Stimulated activated memory B cell treated with anti-CD40 and anti-IgM and Interleukin-4, amounts not matched to agents 10 μg/mL and 1 μg/mL and 100 μg/mL, for 72 hours (primary cell): ENCODE data around the gene PAPPA.
A peak's percentile ranks its signal among the peaks of the same experiment; 100 is the strongest.

Experiments used
- ATAC-seq: fragments of 150-1000 bp; cut with Tn5 transposase; 2 replicates; pipeline ENCODE4 v1.10.0; 2021
- H3K27ac Mint-ChIP-seq: one replicate; pipeline ENCODE4 v1.8.0; 2022; ENCODE audit warnings: mild to moderate bottlenecking, mixed read lengths
- H3K27me3 Mint-ChIP-seq: one replicate; pipeline ENCODE4 v1.8.0; 2022; ENCODE audit warnings: mixed read lengths
- H3K36me3 Mint-ChIP-seq: one replicate; pipeline ENCODE4 v1.8.0; 2022; ENCODE audit warnings: mixed read lengths
- H3K4me1 Mint-ChIP-seq: one replicate; pipeline ENCODE4 v1.8.0; 2022; ENCODE audit warnings: mixed read lengths
- H3K4me3 Mint-ChIP-seq: one replicate; pipeline ENCODE4 v1.8.0; 2022; ENCODE audit warnings: mild to moderate bottlenecking, moderate library complexity, mixed read lengths
- H3K9me3 Mint-ChIP-seq: one replicate; pipeline ENCODE4 v1.8.0; 2022; ENCODE audit warnings: mixed read lengths

Gene PAPPA

DNA sequence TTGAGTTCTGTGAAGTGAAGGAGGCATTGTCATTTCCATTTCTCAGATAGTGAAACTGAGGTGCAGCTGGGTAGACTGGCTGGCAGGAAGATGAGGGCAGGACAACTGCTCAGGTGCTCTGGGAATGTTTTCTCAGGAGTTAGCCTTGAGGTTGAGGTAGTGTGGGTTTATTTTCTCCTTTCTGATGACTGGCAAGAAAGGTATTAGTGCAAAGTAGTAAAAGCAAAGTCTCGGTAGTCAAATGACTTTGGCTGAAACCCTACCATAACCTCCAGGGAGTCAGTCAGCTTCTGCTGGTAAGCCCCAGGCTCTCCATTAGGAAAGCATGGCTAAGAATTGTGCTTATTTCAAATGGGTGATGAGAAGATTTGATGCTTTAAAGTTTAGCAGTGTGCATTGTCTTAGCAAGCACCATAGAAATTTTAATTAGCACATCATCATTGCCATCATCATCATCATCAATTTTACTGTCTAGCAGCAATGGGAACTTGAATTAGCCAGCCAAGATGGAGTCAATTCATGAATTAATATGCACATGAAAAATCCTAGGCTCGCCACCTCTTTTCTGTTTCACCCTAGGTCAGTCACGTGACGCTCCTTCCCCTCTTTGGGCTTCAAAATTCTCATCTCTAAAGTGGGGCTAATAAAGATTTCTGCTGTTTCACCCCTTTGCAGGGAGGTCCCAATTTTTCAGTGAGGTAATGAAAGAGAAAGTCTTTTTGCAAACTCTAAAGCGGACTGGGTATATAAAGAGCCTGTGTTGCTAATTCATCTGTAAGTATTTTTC lies 10.7 kb upstream of the PAPPA start:
- Mint-ChIP-seq H3K4me3 (no peak overlapping the region), H3K27ac (no peak overlapping the region), H3K4me1 (no peaks in the 10 kb centered on the region), H3K9me3 (peaks cover 5% of the 10 kb centered on the region), H3K36me3 (no peaks in the 10 kb centered on the region), H3K27me3 (peaks cover 8% of the 10 kb centered on the region)
- no peak for ATAC-seq

GRCh38 chr9:116144038-116144437 lies 9.6 kb upstream of the PAPPA start:
- no peaks in the 10 kb centered on the region for H3K4me1 Mint-ChIP-seq
- H3K27ac Mint-ChIP-seq: no peak overlapping the region
- no peak overlapping the region for H3K4me3 Mint-ChIP-seq
- peaks cover 5% of the 10 kb centered on the region for H3K9me3 Mint-ChIP-seq
- ATAC-seq: no peak
- no peaks in the 10 kb centered on the region for H3K36me3 Mint-ChIP-seq
- H3K27me3 Mint-ChIP-seq: peaks cover 8% of the 10 kb centered on the region

- Mint-ChIP-seq H3K27me3 (peaks cover 8% of the 10 kb centered on the region), H3K36me3 (no peaks in the 10 kb centered on the region), H3K4me1 (no peaks in the 10 kb centered on the region), H3K27ac (no peak overlapping the region), H3K4me3 (no peak overlapping the region), H3K9me3 (peaks cover 5% of the 10 kb centered on the region)
- no peak for ATAC-seq
Measured at GRCh38 chr9:116144555-116144954, 9.0 kb upstream of the PAPPA start.

GRCh38 chr9:116145036-116145435 lies 8.6 kb upstream of the PAPPA start:
- Mint-ChIP-seq H3K4me3 (no peak overlapping the region), H3K4me1 (no peaks in the 10 kb centered on the region), H3K9me3 (peaks cover 5% of the 10 kb centered on the region), H3K27ac (no peak overlapping the region), H3K27me3 (peaks cover 8% of the 10 kb centered on the region), H3K36me3 (no peaks in the 10 kb centered on the region)
- no peak for ATAC-seq

DNA sequence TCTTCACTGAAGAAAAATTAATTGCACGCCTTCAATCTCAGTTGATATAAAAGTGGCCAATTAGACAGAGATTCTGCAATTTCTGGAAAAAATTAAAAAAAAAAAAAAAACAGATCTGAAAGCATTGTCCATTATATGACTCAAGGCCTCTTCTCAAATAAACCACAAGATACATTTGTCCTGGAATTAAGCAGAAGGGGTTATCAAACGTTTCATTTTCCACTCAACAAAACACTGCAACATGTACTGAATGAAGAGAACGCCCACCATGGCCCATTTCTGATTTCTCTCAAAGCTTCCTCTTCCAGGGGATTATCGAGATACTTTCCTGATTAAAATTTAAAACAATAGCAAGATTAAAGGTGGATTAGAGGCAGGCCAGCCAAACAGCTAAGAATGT lies 5.8 kb upstream of the PAPPA start:
- H3K4me3 Mint-ChIP-seq: no peak overlapping the region
- H3K27me3 Mint-ChIP-seq: peaks cover 32% of the 10 kb centered on the region
- peaks cover 3% of the 10 kb centered on the region for H3K4me1 Mint-ChIP-seq
- no peak overlapping the region for H3K27ac Mint-ChIP-seq
- H3K9me3 Mint-ChIP-seq: no peaks in the 10 kb centered on the region
- ATAC-seq: no peak
- no peaks in the 10 kb centered on the region for H3K36me3 Mint-ChIP-seq

GRCh38 chr9:116149844-116150243 lies 3.7 kb upstream of the PAPPA start:
- Mint-ChIP-seq H3K4me3 (no peak overlapping the region), H3K4me1 (peaks cover 15% of the 10 kb centered on the region)
- no peak for ATAC-seq

GRCh38 chr9:116151199-116151598 lies 2.4 kb upstream of the PAPPA start:
- H3K9me3 Mint-ChIP-seq: peaks cover 3% of the 10 kb centered on the region
- H3K36me3 Mint-ChIP-seq: no peaks in the 10 kb centered on the region
- peaks cover 54% of the 10 kb centered on the region for H3K27me3 Mint-ChIP-seq
- H3K27ac Mint-ChIP-seq: no peak overlapping the region
- no peak overlapping the region for H3K4me3 Mint-ChIP-seq
- no peak for ATAC-seq
- H3K4me1 Mint-ChIP-seq: peaks cover 21% of the 10 kb centered on the region

More at GRCh38 chr9:116149844-116150243, 3.7 kb upstream of the PAPPA start:
- Mint-ChIP-seq H3K27me3 (peaks cover 41% of the 10 kb centered on the region), H3K36me3 (no peaks in the 10 kb centered on the region), H3K27ac (no peak overlapping the region), H3K9me3 (peaks cover 3% of the 10 kb centered on the region)

- peaks cover 3% of the 10 kb centered on the region for H3K9me3 Mint-ChIP-seq
- peaks cover 21% of the 10 kb centered on the region for H3K4me1 Mint-ChIP-seq
- no peaks in the 10 kb centered on the region for H3K36me3 Mint-ChIP-seq
- no peak for ATAC-seq
- H3K27ac Mint-ChIP-seq: no peak overlapping the region
- H3K4me3 Mint-ChIP-seq: no peak overlapping the region
- peaks cover 62% of the 10 kb centered on the region for H3K27me3 Mint-ChIP-seq
Measured at GRCh38 chr9:116151966-116152381, 1.6 kb upstream of the PAPPA start.

- H3K4me3 Mint-ChIP-seq: no peak overlapping the region
Measured at GRCh38 chr9:116152390-116152789, 1.2 kb upstream of the PAPPA start.

DNA sequence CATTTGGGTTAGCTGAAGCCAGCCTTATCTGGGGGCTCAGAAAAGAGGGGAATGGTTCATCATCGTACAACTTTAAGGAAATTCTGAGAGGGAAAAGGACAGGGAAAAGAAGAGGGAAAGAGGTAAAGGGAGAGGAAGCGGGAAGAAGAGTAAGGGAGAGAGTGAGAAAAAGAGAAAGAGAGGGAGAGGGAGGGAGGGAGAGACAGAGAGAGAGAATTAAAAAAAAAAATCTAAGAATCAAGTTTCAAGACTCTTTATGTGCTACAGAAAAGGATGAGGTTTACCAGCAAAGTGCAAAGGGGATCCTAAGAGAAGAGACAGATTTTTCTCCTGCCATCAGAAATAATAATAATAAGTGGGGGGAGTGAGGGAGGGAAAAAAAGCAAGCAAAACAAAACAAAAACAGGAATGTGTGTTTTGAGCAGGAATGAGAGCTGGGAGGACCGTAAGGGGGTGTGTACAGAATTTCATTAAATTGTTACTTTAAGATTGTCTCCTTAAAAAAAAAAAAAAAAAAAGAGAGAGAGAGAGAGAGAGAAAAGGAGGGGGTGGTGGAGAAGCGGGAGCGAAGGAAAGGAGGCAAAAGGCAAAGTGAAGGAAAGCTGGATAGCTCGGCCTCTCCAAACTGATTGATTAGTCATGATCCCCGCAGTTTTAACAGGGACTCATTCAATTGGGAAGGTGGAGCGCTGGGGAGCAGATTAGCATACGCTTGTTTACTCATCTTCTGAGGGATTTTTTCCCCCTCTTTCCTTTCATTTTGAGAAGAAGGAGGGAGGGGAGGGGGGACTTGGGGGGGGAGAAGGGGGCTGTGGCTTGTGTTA lies 438 bp upstream of the PAPPA start:
- Mint-ChIP-seq H3K27ac (no peak overlapping the region), H3K36me3 (no peaks in the 10 kb centered on the region), H3K4me1 (peaks cover 21% of the 10 kb centered on the region), H3K4me3 (peak overlapping the region; percentile 22), H3K27me3 (peaks cover 74% of the 10 kb centered on the region), H3K9me3 (peaks cover 3% of the 10 kb centered on the region)
- no peak for ATAC-seq

More at GRCh38 chr9:116152390-116152789, 1.2 kb upstream of the PAPPA start:
- no peak for ATAC-seq
- Mint-ChIP-seq H3K4me1 (peaks cover 21% of the 10 kb centered on the region), H3K36me3 (no peaks in the 10 kb centered on the region), H3K27me3 (peaks cover 66% of the 10 kb centered on the region), H3K27ac (no peak overlapping the region), H3K9me3 (peaks cover 3% of the 10 kb centered on the region)

- H3K9me3 Mint-ChIP-seq: peaks cover 3% of the 10 kb centered on the region
- H3K27me3 Mint-ChIP-seq: peaks cover 87% of the 10 kb centered on the region
- no peak overlapping the region for H3K27ac Mint-ChIP-seq
- no peaks in the 10 kb centered on the region for H3K36me3 Mint-ChIP-seq
- no peak overlapping the region for H3K4me3 Mint-ChIP-seq
- no peak for ATAC-seq
- H3K4me1 Mint-ChIP-seq: peaks cover 21% of the 10 kb centered on the region
Measured at GRCh38 chr9:116154334-116154975, 864 bp downstream of the PAPPA start.

- Mint-ChIP-seq H3K27me3 (peaks cover 88% of the 10 kb centered on the region), H3K36me3 (no peaks in the 10 kb centered on the region), H3K4me3 (no peak overlapping the region), H3K4me1 (peaks cover 21% of the 10 kb centered on the region), H3K27ac (no peak overlapping the region), H3K9me3 (peaks cover 3% of the 10 kb centered on the region)
- no peak for ATAC-seq
Measured at GRCh38 chr9:116154976-116155697, 1.5 kb downstream of the PAPPA start.

- H3K4me1 Mint-ChIP-seq: peaks cover 21% of the 10 kb centered on the region
- no peak overlapping the region for H3K27ac Mint-ChIP-seq
- ATAC-seq: no peak
- peaks cover 85% of the 10 kb centered on the region for H3K27me3 Mint-ChIP-seq
- no peaks in the 10 kb centered on the region for H3K36me3 Mint-ChIP-seq
- H3K4me3 Mint-ChIP-seq: no peak overlapping the region
- peaks cover 3% of the 10 kb centered on the region for H3K9me3 Mint-ChIP-seq
Measured at GRCh38 chr9:116155698-116156039, 2.1 kb downstream of the PAPPA start.

GRCh38 chr9:116156621-116157314 lies 3.2 kb downstream of the PAPPA start:
- H3K4me3 Mint-ChIP-seq: no peak overlapping the region
- H3K36me3 Mint-ChIP-seq: no peaks in the 10 kb centered on the region
- ATAC-seq: no peak
- H3K27me3 Mint-ChIP-seq: peaks cover 82% of the 10 kb centered on the region
- no peak overlapping the region for H3K27ac Mint-ChIP-seq
- peaks cover 21% of the 10 kb centered on the region for H3K4me1 Mint-ChIP-seq
- H3K9me3 Mint-ChIP-seq: peaks cover 3% of the 10 kb centered on the region
